ENCODE data around the gene BPIFB2.
A peak's percentile ranks its signal among the peaks of the same experiment; 100 is the strongest.

Gene BPIFB2

GRCh38 chr20:32989507-32990283, 17.8 kb upstream of the BPIFB2 start:
- DNase-seq (no peak), ATAC-seq (no peak)
- no peaks in the 10 kb centered on the region for H3K27me3 Mint-ChIP-seq
- peaks cover 2 to 8% of the 10 kb centered on the region in 2 donors for H3K9me3 Mint-ChIP-seq
- peaks cover 42% of the 10 kb centered on the region for H3K4me1 Mint-ChIP-seq
- peak overlapping the region in 1 of 2 donors; percentile 19 for H3K27ac Mint-ChIP-seq
- no peak overlapping the region for H3K4me3 Mint-ChIP-seq

- peaks cover 40% of the 10 kb centered on the region for H3K4me1 Mint-ChIP-seq
- DNase-seq = no peak
- no peak overlapping the region for H3K27ac Mint-ChIP-seq
- H3K4me3 Mint-ChIP-seq = no peak overlapping the region
- no peak for ATAC-seq
- peaks cover 8 to 13% of the 10 kb centered on the region in 2 donors for H3K9me3 Mint-ChIP-seq
- no peaks in the 10 kb centered on the region for H3K27me3 Mint-ChIP-seq
Observed at GRCh38 chr20:32990426-32990825, 17.1 kb upstream of the BPIFB2 start.

GRCh38 chr20:32991383-32991782, 16.1 kb upstream of the BPIFB2 start:
- Mint-ChIP-seq H3K4me3 (peak overlapping the region in 1 of 2 donors; percentile 22), H3K27ac (no peak overlapping the region), H3K4me1 (peaks cover 40% of the 10 kb centered on the region), H3K27me3 (no peaks in the 10 kb centered on the region), H3K9me3 (peaks cover 13 to 17% of the 10 kb centered on the region in 2 donors)
- ATAC-seq = peak; percentile 59
- no peak for DNase-seq

- Mint-ChIP-seq H3K4me1 (peaks cover 40% of the 10 kb centered on the region), H3K27me3 (no peaks in the 10 kb centered on the region), H3K4me3 (peak overlapping the region in 1 of 2 donors; percentile 22), H3K9me3 (peaks cover 13 to 22% of the 10 kb centered on the region in 2 donors), H3K27ac (no peak overlapping the region)
- DNase-seq (no peak), ATAC-seq (no peak)
Observed at GRCh38 chr20:32991792-32992641, 15.5 kb upstream of the BPIFB2 start.

GRCh38 chr20:32993496-32994050, 13.9 kb upstream of the BPIFB2 start:
- peaks cover 42% of the 10 kb centered on the region for H3K4me1 Mint-ChIP-seq
- DNase-seq (no peak), ATAC-seq (no peak)
- no peak overlapping the region for H3K27ac Mint-ChIP-seq
- H3K27me3 Mint-ChIP-seq = no peaks in the 10 kb centered on the region
- no peak overlapping the region for H3K4me3 Mint-ChIP-seq
- peaks cover 13 to 22% of the 10 kb centered on the region in 2 donors for H3K9me3 Mint-ChIP-seq

GRCh38 chr20:32995802-32996201, 11.7 kb upstream of the BPIFB2 start:
- Mint-ChIP-seq H3K4me3 (no peak overlapping the region), H3K4me1 (peaks cover 44% of the 10 kb centered on the region), H3K27me3 (no peaks in the 10 kb centered on the region), H3K9me3 (peaks cover 13 to 22% of the 10 kb centered on the region in 2 donors), H3K27ac (no peak overlapping the region)
- ATAC-seq (no peak), DNase-seq (no peak)

- Mint-ChIP-seq H3K27ac (no peak overlapping the region), H3K9me3 (peaks cover 13 to 22% of the 10 kb centered on the region in 2 donors), H3K4me3 (no peak overlapping the region), H3K27me3 (no peaks in the 10 kb centered on the region), H3K4me1 (peaks cover 33% of the 10 kb centered on the region)
- DNase-seq (no peak), ATAC-seq (no peak)
Observed at GRCh38 chr20:32997431-32997830, 10.1 kb upstream of the BPIFB2 start.

GRCh38 chr20:32999603-33000250, 7.8 kb upstream of the BPIFB2 start:
- no peak overlapping the region for H3K27ac Mint-ChIP-seq
- H3K4me3 Mint-ChIP-seq = no peak overlapping the region
- H3K4me1 Mint-ChIP-seq = peaks cover 17% of the 10 kb centered on the region
- DNase-seq (no peak), ATAC-seq (no peak)
- no peaks in the 10 kb centered on the region for H3K27me3 Mint-ChIP-seq
- H3K9me3 Mint-ChIP-seq = peaks cover 5 to 20% of the 10 kb centered on the region in 2 donors

- no peak for ATAC-seq
- Mint-ChIP-seq H3K4me1 (peaks cover 24% of the 10 kb centered on the region), H3K9me3 (peaks cover 7 to 14% of the 10 kb centered on the region in 2 donors), H3K27ac (peak overlapping the region in 1 of 2 donors; percentile 22), H3K4me3 (no peak overlapping the region), H3K27me3 (no peaks in the 10 kb centered on the region)
- DNase-seq = no peak
Observed at GRCh38 chr20:33000802-33001466, 6.6 kb upstream of the BPIFB2 start.

GRCh38 chr20:33002087-33002808, 5.3 kb upstream of the BPIFB2 start:
- peak; percentile 31 for ATAC-seq
- Mint-ChIP-seq H3K27ac (no peak overlapping the region), H3K27me3 (no peaks in the 10 kb centered on the region), H3K9me3 (peaks cover 5 to 7% of the 10 kb centered on the region in 2 donors), H3K4me1 (peaks cover 21% of the 10 kb centered on the region), H3K4me3 (no peak overlapping the region)
- DNase-seq = no peak

GRCh38 chr20:33004141-33004751, 3.3 kb upstream of the BPIFB2 start, which contains the start of gene SUN5:
TSS of gene SUN5 (minus strand) at chr20:33004433. CDS start at chr20:33004340, 93 bp downstream.
- H3K9me3 Mint-ChIP-seq = peaks cover 5 to 7% of the 10 kb centered on the region in 2 donors
- ATAC-seq = no peak
- H3K4me3 Mint-ChIP-seq = no peak within 1 kb of the TSS
- peaks cover 16% of the 10 kb centered on the region for H3K4me1 Mint-ChIP-seq
- peak within 1 kb of the TSS in 1 of 2 donors; percentile 23 for H3K27ac Mint-ChIP-seq
- no peak for DNase-seq
- H3K27me3 Mint-ChIP-seq = no peaks in the 10 kb centered on the region

GRCh38 chr20:33005132-33005566, 2.4 kb upstream of the BPIFB2 start:
- Mint-ChIP-seq H3K4me3 (no peak overlapping the region), H3K4me1 (peaks cover 16% of the 10 kb centered on the region), H3K27me3 (no peaks in the 10 kb centered on the region), H3K9me3 (peaks cover 5 to 7% of the 10 kb centered on the region in 2 donors), H3K27ac (peak overlapping the region in 1 of 2 donors; percentile 23)
- ATAC-seq (peak; percentile 54), DNase-seq (peak; percentile 29 to 30)

GRCh38 chr20:33005908-33006775, 1.4 kb upstream of the BPIFB2 start:
- Mint-ChIP-seq H3K27me3 (no peaks in the 10 kb centered on the region), H3K27ac (no peak overlapping the region), H3K4me3 (no peak overlapping the region), H3K9me3 (peaks cover 5 to 7% of the 10 kb centered on the region in 2 donors), H3K4me1 (peaks cover 7% of the 10 kb centered on the region)
- DNase-seq = no peak
- no peak for ATAC-seq
